Stimulated activated CD4-positive, alpha-beta T cell treated with anti-CD3 and anti-CD28 coated beads, Interleukin-1b, Interleukin-23, amount 100 ng/mL, for 1 hour (primary cell): ENCODE measurements around the gene NISCH.

Experiments
- DNase-seq, 2 donors: peaks; one replicate each; pipeline ENCODE4 v3.0.0-alpha.2; 2020; ENCODE audit warnings: low read depth in 2 of 2

Gene NISCH

DNA sequence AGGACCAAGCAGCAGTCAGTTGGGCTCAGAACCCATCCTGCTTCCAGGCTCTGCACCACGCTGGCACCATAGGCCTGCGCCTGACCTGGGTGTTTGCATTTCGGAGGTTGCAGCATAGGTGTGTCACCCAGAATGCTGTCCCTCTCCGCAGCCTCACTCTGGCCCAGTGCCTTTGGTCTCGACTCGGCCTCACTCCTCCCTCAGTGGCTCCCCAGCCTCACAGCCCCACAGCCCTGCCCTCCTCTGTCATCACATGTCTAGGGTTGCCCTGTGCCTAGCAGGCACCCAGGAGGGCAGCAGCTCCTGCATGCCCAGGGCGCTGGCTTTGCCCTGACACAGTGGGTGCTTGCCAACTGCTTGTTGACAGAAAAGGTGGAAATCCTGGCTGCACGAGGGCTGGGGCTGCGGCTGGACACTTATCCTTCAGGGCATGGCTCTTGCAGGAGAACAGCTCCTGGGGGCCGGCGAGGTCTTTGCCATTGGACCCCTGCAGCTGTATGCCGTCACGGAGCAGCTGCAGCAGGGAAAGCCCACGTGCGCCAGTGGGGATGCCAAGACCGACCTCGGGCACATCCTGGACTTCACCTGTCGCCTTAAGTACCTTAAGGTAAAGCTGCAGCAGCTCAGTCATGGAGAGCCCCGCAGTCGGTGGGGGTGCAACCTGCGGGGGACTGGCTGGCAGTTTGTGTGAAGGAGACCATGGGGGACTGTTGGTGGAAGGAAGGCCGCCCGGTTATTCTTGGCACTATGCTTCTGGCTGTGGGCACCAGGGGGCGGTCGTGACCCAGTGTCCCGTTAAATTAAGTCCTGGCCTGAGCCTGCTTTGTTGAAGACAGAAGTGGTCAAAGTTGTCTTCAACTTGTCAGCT lies 16.2 kb downstream of the NISCH start:
- no peak for DNase-seq

- DNase-seq = no peak
Measured at GRCh38 chr3:52472239-52473000, 17.0 kb downstream of the NISCH start.

DNA sequence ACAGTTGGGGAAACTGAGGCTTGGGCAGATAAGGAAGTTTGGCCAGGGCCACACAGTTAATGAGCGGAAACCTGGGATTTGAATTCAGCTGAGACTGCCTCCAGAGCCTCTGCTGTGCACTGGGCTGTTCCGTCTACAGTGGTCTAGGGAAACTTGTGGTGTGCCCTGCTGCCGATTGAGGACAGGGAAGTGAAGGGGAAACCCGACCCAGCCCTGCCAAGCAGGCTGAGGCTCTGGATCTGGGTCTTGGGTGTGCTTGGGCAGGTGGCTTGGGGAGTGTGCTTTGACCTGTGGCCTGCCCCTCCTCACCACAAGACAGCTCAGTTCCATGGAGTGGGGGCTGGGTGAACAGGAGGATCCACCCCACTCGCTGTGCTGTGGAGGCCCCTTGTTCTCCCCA lies 17.6 kb downstream of the NISCH start:
- DNase-seq = no peak

- DNase-seq = no peak
Measured at GRCh38 chr3:52477076-52477795, 21.8 kb downstream of the NISCH start.

GRCh38 chr3:52477796-52478095 lies 22.3 kb downstream of the NISCH start:
- no peak for DNase-seq

DNA sequence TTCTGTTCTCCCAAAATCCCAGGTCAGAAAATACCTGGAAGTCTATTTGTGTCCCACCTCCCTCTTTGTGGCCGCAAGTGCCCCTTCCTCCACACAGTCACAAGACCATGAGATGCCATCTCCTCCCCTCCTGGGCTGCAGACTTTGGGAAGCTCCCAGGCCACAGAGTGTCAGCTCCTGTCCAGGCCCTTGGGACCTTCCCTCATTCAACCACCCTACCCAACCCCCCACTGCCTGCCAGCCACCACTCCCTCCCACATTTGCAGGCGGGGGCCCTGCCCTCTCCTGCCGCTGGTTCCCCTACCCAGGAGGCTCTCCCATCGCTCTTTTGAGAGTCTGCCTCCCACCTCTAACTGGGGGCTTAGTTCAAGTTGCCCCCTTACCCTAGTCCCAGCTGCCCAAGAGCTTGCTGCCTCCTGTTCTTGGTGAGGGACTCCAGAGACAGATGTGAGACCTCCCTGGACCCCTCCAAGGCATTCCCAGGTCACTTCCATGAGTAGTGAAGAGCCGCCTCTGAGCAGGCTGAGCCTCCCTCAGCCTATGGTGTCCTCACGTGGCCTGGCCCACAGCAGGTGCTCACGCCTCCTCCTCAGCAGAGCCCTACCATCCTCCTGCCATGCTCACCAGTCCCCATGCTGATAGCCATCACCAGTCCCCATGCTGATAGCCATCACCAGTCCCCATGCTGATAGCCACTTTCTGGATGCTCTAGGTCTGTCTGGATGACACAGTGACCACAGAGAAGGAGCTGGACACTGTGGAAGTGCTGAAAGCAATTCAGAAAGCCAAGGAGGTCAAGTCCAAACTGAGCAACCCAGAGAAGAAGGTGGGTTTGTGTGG lies 23.9 kb downstream of the NISCH start:
- DNase-seq = no peak

DNA sequence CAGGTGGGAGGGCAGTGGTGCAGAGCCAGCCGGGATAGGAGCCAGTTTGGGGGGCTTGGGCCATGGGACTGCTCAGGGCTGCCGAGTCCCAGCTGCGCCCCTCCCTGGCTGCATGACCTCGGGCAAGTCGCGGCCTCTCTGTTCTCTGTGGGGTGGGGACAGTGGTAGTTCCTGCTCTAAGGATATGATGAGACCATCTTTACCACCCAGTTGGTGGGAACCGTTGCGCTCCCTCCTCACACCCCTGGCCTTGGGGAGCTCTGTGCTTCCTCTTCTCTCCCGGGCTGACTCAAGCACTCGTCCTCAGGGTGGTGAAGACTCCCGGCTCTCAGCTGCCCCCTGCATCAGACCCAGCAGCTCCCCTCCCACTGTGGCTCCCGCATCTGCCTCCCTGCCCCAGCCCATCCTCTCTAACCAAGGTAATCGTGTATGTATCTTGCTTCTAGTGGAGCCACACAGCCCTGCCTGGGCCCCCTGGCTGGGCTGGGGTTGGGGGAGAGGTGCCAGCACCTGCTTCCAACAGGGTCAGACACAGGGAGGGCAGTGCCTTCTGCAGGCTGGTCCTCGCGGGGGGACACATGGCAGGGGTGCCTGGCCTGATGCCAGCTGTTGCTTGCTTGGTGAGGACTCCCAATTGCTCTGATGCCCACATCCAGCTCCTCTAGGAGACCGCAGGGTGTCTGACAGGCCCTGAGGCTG lies 24.6 kb downstream of the NISCH start:
- DNase-seq = no peak

DNA sequence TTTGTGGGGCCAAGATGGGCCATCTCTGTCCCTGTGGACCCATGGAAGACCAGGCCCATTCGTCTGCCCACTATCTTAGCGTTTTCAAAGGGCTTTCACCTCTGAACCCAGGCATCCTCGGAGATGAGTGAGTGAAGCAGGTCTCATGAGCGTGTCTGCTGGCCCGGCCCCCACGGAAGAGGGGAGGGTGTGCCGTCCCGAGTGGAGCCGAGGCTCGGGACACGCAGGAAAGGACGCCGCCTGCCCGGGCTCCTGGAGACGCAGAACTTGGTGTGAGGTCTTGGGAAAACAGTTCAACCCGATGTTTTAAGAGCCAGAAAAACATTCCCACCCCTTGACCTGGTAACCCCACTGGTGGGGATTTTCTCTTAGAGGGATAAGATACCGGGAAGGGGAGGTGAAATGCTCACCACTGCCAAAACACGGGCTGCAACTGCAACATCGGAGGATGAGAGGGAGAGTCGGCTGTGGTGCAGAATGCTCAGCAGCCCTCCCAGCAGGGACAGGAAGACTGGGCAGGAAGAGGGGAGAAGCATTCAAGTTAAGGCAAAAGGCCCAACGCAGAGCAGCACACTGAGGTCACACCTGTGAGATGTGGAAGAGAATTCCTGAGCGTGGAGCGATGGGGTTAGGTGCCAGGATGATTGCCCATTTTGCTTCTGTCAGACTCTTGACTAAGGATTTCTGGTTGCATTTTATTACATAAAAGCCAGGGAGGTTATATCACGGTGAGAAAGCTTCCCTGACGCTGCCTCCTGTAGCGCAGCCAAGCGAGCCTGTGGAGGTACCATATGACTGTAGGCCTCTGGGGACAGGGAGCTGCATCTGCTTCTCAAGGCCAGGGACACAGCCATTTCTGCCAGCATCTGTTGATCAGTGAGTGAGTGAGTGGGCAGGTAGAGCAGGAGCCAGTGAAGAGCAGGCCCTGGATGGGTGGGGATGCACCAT lies 25.6 kb downstream of the NISCH start:
- DNase-seq = no peak

DNA sequence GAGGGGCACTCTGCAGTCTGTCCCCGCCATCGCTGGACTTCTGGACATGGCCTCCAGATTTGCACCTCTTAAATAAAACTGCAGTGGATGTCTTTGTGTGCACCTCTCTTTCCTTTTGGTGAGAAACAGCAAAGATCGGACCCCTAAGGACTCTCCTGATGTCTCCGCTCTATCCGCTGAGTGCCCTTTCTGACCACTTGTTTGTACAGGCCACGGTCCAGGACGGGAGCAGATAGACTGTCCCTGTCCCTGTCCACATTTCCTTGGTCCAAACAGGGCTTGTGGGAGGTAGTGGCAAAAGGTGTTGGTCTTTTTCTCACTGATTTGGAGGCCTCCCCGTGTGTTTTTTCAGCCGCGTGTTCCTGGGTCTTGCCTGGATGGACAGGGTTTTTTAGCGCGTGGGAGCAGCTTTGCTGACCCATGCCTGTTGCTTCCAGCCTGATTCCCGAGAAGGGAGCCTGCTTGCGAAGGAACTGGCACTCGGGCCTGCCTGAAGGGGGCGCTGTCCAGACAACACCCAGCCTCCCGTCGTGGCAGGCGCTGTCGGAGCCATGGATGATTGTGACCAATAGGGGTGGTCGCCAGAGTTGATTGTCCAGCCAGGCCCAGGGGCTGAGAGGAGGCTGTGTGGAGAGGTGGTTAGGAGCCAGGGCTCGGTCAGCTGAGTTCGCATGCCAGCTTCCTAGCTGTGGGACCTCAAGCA lies 26.6 kb downstream of the NISCH start:
- DNase-seq = no peak

DNA sequence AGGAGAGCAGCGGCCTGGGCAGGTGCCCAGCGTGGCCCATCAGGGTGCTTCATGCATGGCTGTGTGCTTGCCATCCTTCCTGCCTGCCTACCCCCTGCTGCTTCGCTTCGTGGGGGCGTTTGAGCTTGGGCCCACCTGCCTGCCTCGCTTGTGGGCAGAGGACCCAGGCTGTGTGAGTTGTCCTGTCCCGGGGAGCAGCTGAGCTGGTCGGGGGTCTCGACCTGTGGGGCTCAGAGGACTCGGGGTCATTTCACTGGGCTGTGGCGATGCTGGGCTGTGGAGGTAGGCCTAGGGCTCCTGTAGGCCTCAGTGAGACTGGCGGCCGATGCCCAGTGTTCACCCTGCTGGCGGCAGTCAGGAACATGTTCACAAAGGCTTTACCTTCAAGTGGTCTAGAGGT lies 27.7 kb downstream of the NISCH start:
- no peak for DNase-seq

DNA sequence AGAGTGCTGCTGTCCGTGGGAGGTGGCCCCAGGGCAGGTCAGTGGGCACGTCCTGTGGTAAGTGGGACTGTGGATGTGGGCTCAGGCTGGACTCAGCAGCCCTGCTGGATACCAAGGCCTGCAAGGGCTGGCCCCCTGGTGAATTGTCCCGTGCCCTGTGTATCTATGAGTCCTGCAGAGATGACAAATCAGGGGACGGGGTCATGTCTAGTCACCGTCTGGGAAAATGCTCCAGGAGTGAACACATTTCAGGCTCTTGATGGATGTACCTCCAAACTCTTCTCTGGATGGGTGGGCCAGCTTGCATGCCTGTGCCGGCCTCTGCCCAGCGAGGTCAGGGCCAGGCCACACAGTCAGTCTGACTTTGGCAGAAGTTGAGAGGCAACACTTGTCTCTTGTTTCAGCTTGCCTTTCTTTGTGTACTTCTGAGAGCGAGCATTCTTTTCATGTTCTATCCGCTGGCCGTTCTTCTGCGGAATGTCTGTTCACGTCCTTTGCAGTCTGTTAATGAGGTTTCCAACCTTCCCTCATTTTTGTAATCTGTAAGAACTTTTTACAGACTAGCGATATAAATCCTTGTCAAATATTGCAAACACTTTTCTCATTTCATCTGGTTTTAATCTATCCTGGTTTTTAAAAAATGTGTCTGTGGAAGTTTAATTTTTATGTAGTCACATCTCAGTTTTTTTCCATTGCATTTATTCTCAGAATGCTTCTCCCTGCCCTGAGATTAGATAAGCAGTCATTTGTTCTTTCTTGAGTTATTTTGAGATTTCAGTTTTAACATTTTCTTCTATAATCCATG lies 28.4 kb downstream of the NISCH start:
- no peak for DNase-seq

DNA sequence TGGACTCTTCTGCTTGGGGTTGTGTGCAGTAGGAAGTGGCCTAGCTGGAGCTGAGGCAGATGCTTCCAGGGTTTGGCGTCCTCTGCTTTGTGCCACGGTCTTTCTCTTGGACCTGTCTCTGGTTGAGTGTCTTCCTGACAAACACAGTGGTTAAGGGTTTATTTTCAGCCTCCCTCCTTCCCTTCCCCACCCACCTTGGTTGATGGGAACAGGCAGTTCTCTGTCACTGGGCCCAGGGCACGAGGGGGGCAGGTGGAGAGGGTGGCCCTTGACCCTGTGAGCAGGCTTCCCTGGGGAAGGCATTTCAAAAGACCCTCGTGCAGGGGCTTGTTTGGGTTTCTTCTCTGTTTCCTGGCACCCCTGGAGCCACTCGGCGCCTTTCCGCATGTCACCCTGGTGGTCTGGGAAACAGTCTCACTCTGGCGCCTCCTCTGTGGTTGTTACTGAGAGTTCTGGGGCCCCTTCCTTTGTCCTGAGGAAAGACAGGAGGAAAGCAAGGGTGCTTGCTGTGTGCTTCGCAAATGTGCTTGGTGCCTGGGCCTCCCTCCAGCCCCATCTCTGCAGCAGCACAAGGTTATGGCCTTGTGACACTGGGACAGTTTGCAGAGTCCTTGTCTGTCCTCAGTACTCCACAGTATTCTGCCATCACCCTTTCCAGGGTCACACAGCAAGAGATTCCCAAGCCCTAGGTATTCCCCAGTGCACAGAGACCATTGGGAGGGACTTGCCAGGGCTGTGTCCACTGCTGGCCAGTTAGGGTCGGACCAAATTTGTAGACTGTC lies 29.5 kb downstream of the NISCH start:
- no peak for DNase-seq

- no peak for DNase-seq
Measured at GRCh38 chr3:52487050-52487787, 31.8 kb downstream of the NISCH start.

GRCh38 chr3:52487788-52488691 lies 32.6 kb downstream of the NISCH start:
- DNase-seq = no peak

- no peak for DNase-seq
Measured at GRCh38 chr3:52488746-52489145, 33.3 kb downstream of the NISCH start.

GRCh38 chr3:52489453-52489852 lies 34.0 kb downstream of the NISCH start:
- no peak for DNase-seq
